Cerebellar cortex (tissue), 1 donor: ENCODE results near the gene CDK4.

Experiments used
- DNase-seq: peaks from one replicate; pipeline ENCODE4 v3.0.0-alpha.2; 2015; ENCODE audit warnings: low spot score

The CDK4 gene

GRCh38 chr12:57698414-57698813, 53.7 kb downstream of the CDK4 start:
- DNase-seq = no peak
